ENCODE data around the gene ANKRD40. TPM values are rescaled to one million over a fixed set of nuclear protein-coding genes. Genes with fewer than 3 reads are reported as not detected.
A peak's percentile ranks its signal among the peaks of the same experiment; 100 is the strongest.
"Not testable (repeated sequence)": the region's sequence is repeated elsewhere in the genome, so short reads cannot be mapped to it uniquely, and the experiment has no call there.

The ANKRD40 gene
- total and polyA plus RNA-seq, 3 donors from 2014 or later = 24.3 to 31.7 (median 24.7) TPM

DNA sequence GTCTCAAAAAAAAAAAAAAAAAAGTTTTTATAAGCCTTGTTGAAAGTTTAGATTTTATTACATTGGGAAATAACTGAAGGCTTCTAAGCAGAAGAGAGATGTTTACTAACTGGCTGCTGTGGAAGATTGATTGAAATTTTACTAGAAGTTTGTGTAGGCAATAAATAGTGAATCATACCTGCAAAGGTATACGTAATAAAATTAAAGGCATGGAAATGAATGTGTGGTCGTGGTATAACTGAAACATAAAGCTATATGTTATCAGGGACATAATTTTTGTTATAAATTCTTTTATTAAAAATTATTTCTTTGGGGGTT is 20.4 kb upstream of the ANKRD40 start:
- peaks cover 16% of the 10 kb centered on the region for H3K4me1 ChIP-seq

DNA sequence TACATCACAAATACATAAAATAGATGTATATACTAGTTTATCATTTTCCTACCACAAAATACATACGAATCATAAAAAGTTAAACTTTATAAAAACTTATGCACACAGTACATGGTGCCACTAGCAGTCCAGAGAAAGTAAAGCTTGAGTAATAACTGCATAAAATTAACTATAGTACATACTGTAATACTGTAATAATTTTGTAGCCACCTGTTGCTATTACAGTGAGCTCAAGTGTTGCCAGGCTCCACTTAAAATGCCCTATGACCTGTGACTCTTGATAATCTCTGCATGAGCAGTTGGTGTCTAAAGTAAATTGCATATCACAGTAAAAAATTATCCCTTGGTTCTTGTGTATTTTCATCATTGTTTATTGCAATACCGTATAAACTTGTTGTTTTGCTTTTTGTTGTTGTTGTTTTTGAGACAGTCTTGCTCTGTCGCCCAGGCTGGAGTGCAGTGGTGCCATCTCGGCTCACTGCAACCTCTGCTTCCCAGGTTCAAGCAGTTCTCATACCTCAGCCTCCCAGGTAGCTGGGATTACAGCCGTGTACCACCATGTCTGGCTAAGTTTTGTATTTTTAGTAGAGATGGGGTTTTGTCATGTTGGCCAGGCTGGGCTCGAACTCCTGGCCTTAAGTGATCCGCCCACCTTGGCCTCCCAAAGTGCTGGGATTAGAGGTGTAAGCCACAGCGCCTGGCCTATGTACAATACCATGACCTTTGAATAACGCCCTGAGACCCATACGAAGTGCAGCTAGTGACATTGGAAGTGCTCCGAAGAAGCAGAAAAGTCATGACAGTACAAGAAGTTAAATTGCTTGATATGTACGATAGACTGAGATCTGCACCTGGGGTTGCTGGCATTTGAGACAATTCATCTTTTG is 18.3 kb upstream of the ANKRD40 start:
- H3K27ac ChIP-seq = no peak overlapping the region
- intact Hi-C loops (cut with DNase I; ENCODE audit: low total_unique reads) = no loop called here
- H3K9me3 ChIP-seq = no peaks in the 10 kb centered on the region
- no peaks in the 10 kb centered on the region for H3K36me3 ChIP-seq (ENCODE audit: low read depth, missing control alignments)
- 60 to 67% methylated on average over 10 to 12 of the region's 12 CpGs for WGBS, 2 donors
- H3K4me3 ChIP-seq = no peak overlapping the region
- no peak for DNase-seq
- no peak for TF ChIP-seq POLR2A (IDR thresholded peaks at IDR 0.05)
- TF ChIP-seq, protein P1, sequence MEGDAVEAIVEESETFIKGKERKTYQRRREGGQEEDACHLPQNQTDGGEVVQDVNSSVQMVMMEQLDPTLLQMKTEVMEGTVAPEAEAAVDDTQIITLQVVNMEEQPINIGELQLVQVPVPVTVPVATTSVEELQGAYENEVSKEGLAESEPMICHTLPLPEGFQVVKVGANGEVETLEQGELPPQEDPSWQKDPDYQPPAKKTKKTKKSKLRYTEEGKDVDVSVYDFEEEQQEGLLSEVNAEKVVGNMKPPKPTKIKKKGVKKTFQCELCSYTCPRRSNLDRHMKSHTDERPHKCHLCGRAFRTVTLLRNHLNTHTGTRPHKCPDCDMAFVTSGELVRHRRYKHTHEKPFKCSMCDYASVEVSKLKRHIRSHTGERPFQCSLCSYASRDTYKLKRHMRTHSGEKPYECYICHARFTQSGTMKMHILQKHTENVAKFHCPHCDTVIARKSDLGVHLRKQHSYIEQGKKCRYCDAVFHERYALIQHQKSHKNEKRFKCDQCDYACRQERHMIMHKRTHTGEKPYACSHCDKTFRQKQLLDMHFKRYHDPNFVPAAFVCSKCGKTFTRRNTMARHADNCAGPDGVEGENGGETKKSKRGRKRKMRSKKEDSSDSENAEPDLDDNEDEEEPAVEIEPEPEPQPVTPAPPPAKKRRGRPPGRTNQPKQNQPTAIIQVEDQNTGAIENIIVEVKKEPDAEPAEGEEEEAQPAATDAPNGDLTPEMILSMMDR (IDR thresholded peaks at IDR 0.05) = no peak
- H3K4me1 ChIP-seq = peaks cover 33% of the 10 kb centered on the region
- H3K27me3 ChIP-seq = no peaks in the 10 kb centered on the region

More for the DNA sequence above, 20.4 kb upstream of the ANKRD40 start:
- H3K36me3 ChIP-seq (ENCODE audit: low read depth, missing control alignments) = no peaks in the 10 kb centered on the region
- DNase-seq = no peak
- no peaks in the 10 kb centered on the region for H3K9me3 ChIP-seq
- H3K4me3 ChIP-seq = no peak overlapping the region
- TF ChIP-seq, protein P1 (IDR thresholded peaks at IDR 0.05) = no peak
- no peak for TF ChIP-seq POLR2A (IDR thresholded peaks at IDR 0.05)
- WGBS, 2 donors = 88 to 89% methylated on average over 2 of the region's 2 CpGs
- H3K27me3 ChIP-seq = no peaks in the 10 kb centered on the region
- no peak overlapping the region for H3K27ac ChIP-seq
- intact Hi-C loops (cut with DNase I; ENCODE audit: low total_unique reads) = no loop called here

DNA sequence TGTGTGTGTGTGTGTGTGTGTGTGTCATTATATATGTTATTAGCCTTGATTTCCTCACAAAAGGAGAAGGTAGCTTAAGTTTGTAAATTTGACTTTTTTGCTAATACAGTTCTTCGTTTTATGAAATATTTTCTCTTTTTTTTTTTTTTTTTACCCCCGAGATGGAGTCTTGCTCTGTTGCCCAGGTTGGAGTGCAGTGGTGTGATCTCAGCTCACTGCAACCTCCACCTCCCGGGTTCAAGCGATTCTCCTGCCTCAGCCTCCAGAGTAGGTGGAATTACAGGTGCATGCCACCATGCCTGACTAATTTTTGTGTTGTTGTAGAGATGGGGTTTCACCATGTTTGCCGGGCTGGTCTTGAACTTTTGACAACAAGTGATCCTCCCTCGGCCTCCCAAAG is 16.9 kb upstream of the ANKRD40 start:
- intact Hi-C loops (cut with DNase I; ENCODE audit: low total_unique reads); H3K27me3 ChIP-seq; H3K36me3 ChIP-seq (ENCODE audit: low read depth, missing control alignments); H3K4me3 ChIP-seq; DNase-seq; H3K9me3 ChIP-seq; H3K27ac ChIP-seq: not testable (repeated sequence)
- H3K4me1 ChIP-seq = peaks cover 33% of the 10 kb centered on the region
- 87 to 90% methylated on average over 6 of the region's 6 CpGs for WGBS, 2 donors

DNA sequence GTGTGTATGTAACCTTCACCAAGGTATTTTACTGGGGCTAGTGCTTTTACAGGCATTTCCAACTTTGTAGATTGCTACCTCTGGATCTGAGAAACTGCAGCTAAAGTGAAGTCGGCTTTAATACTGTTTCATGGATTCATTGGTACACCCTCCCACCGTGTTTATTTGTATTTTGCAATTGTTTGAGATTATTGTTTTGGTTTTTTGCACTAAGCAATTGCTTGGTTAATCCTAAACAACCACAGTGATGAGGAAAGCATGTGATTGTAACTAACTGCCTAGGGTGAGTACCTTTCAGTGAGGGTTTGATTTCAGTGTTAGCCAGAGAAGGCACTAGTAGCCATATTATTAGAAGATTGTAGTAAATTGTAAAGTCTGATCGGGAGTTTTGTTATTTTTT is 15.0 kb upstream of the ANKRD40 start:
- Histone ChIP-seq H3K36me3 (ENCODE audit: low read depth, missing control alignments) (no peaks in the 10 kb centered on the region), H3K9me3 (no peaks in the 10 kb centered on the region), H3K4me1 (peaks cover 33% of the 10 kb centered on the region), H3K27ac (no peak overlapping the region), H3K4me3 (no peak overlapping the region), H3K27me3 (no peaks in the 10 kb centered on the region)
- no peak for DNase-seq
- intact Hi-C loops (cut with DNase I; ENCODE audit: low total_unique reads) = no loop called here
- TF ChIP-seq, protein P1 (IDR thresholded peaks at IDR 0.05) = no peak
- TF ChIP-seq POLR2A (IDR thresholded peaks at IDR 0.05) = no peak
- WGBS, 2 donors = 17 to 34% methylated on average over 3 of the region's 3 CpGs

DNA sequence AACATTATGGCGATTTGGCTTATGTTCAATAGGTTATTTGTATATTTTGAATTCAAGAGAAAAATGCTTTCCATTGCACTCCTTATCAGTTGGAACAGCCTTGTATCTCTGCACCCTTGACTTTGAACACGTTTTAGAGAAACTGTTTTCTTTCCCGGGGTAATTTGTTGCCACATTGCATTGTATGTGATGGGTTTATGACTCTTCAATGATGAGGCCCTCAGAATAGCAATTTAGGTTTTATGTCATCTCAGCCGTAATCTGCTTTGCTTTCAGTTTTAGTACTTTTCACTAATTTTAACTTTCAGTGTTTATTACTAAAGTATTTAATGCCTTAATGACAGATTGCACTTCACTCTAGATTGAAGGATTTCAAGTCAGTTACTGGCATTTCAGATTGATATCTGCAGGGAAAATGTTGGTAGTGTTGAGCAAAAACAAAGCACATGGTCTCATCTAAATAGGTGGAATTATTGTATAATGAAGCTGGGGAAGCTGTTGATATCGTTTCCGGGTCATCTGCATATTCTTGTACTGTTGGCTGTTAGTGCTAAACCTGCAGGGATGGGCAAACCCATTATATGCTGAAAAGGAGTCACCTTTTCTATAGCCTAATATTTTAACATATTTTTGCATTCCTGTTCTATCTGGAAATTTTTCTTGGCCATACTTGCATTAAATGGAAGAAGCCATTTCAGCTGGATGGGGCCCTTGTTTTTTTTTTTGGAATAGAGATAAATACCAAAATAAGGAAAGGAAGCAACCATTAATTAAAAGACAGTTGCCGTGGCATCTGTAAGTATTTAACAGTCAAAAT is 13.7 kb upstream of the ANKRD40 start:
- Histone ChIP-seq H3K27me3 (no peaks in the 10 kb centered on the region), H3K4me3 (peak overlapping the region; percentile 65 to 75), H3K27ac (no peak overlapping the region), H3K9me3 (no peaks in the 10 kb centered on the region), H3K4me1 (peaks cover 32% of the 10 kb centered on the region), H3K36me3 (ENCODE audit: low read depth, missing control alignments) (no peaks in the 10 kb centered on the region)
- 3 to 4% methylated on average over 7 of the region's 7 CpGs for WGBS, 2 donors
- TF ChIP-seq, protein P1 (IDR thresholded peaks at IDR 0.05) = no peak
- TF ChIP-seq POLR2A (IDR thresholded peaks at IDR 0.05) = no peak
- intact Hi-C loops (cut with DNase I; ENCODE audit: low total_unique reads) = no loop called here
- DNase-seq = no peak
